ENCODE results near the gene CFHR4. TPM values are rescaled to one million over a fixed set of nuclear protein-coding genes. Genes with fewer than 3 reads are reported as not detected.

CFHR4 gene
- total and polyA plus RNA-seq, 2 of the 4 experiments (the other 2 are of a cell fraction): not detected

- ATAC-seq (ENCODE audit: low read depth) (no peak), DNase-seq (no peak)
- no peaks in the 10 kb centered on the region for H4K20me1 ChIP-seq (ENCODE audit: insufficient read depth, low read length)
- no peaks in the 10 kb centered on the region for H3K9me1 ChIP-seq (ENCODE audit: insufficient read depth, low read length)
- H3K14ac ChIP-seq (replicated peaks; ENCODE audit: low read depth, low read length): no peak overlapping the region
- no peak overlapping the region for H2BK15ac ChIP-seq (ENCODE audit: low read depth, low read length)
- WGBS, 2 experiments (ENCODE audit: extremely low coverage in 2 of 2, insufficient read length in 1 of 2): no CpG with 5 or more reads among the region's 1 CpG
- H2AFZ ChIP-seq (replicated peaks; ENCODE audit: low read length, poor library complexity): no peak overlapping the region
- H3K23ac ChIP-seq (ENCODE audit: low read depth, low read length): no peak overlapping the region
- no peak overlapping the region for H3K4me2 ChIP-seq (ENCODE audit: low read depth, low read length)
- no peak overlapping the region for H2BK20ac ChIP-seq (ENCODE audit: low read depth, low read length)
- in situ Hi-C loops (cut with MboI; ENCODE audit: low sequenced_read_pairs) (no loop called here), intact Hi-C loops (cut with micrococcal nuclease) (no loop called here), dilution Hi-C loops (cut with HindIII; ENCODE audit: low sequenced_read_pairs, unreplicated experiment) (no loop called here)
- ChIA-PET POLR2A (ENCODE audit: unreplicated experiment) (no interaction called here), CTCF (no interaction called here)
- H2BK120ac ChIP-seq (ENCODE audit: low read depth, low read length): no peak overlapping the region
- no peak overlapping the region for H2AK5ac ChIP-seq (ENCODE audit: low read depth, low read length)
- H2AK9ac ChIP-seq (replicated peaks; ENCODE audit: low read depth, low read length, poor library complexity): no peak overlapping the region
- no peak overlapping the region for H3K4ac ChIP-seq (ENCODE audit: low read depth, low read length)
- no peak overlapping the region for H2BK5ac ChIP-seq (ENCODE audit: low read depth, low read length, poor library complexity, severe bottlenecking)
- TF ChIP-seq USF2 (IDR thresholded peaks at IDR 0.05; ENCODE audit: low read depth, low read length): no peak
- no peak for TF ChIP-seq NFE2L2 (IDR thresholded peaks at IDR 0.05; ENCODE audit: low read depth, low read length)
- no peak for TF ChIP-seq CHD1 (IDR thresholded peaks at IDR 0.05; ENCODE audit: low read depth, low read length)
- no peak for TF ChIP-seq SMC3 (IDR thresholded peaks at IDR 0.05; ENCODE audit: low read depth, low read length)
- no peak for TF ChIP-seq FOS (IDR thresholded peaks at IDR 0.05; ENCODE audit: low read depth, low read length)
- no peak for TF ChIP-seq ELK1 (IDR thresholded peaks at IDR 0.05; ENCODE audit: borderline replicate concordance, low read depth, low read length)
- no peak for TF ChIP-seq BHLHE40 (IDR thresholded peaks at IDR 0.05; ENCODE audit: low read depth, low read length)
- H3K27ac ChIP-seq (ENCODE audit: insufficient read depth, low read length): no peak overlapping the region
- H4K8ac ChIP-seq (ENCODE audit: low read depth in 2 of 2, low read length in 2 of 2): no peak overlapping the region
- H3K56ac ChIP-seq (ENCODE audit: extremely low read depth, insufficient read depth, low read length): no peak overlapping the region
- no peaks in the 10 kb centered on the region for H3K4me1 ChIP-seq (ENCODE audit: control insufficient read depth, insufficient read depth, low read length)
- BruUV-seq (replicated peaks): no TSS peak
- no peaks in the 10 kb centered on the region for H3K9me3 ChIP-seq (ENCODE audit: control insufficient read depth, insufficient read depth, low read length)
- H4K5ac ChIP-seq (ENCODE audit: low read depth, low read length): no peak overlapping the region
- H3K9ac ChIP-seq (ENCODE audit: low read depth, low read length): no peak overlapping the region
- H3K4me3 ChIP-seq (ENCODE audit: insufficient read depth, low read depth, low read length): no peak overlapping the region
- no peak overlapping the region for H4K91ac ChIP-seq (ENCODE audit: insufficient read depth, low read depth, low read length)
- no peaks in the 10 kb centered on the region for H3K36me3 ChIP-seq (ENCODE audit: control insufficient read depth, insufficient read depth, low read length)
- no peaks in the 10 kb centered on the region for H3K27me3 ChIP-seq (ENCODE audit: control insufficient read depth, insufficient read depth, low read length)
- H3K79me1 ChIP-seq (ENCODE audit: low read depth in 1 of 2, low read length in 2 of 2): no peaks in the 10 kb centered on the region
- no peak overlapping the region for H3K18ac ChIP-seq (ENCODE audit: low read depth, low read length)
Observed at GRCh38 chr1:196860323-196860884, 27.4 kb upstream of the CFHR4 start.
